OCI-M1 (cell line): Measurements from ENCODE around the gene TTC19.
A peak's percentile ranks its signal among the peaks of the same experiment; 100 is the strongest.

Experiments
- DNase-seq: peaks from one replicate; lab custom pipeline; 2025; lab: John Stamatoyannopoulos, UW

Gene TTC19

GRCh38 chr17:15999141-15999973 lies at the start of gene TTC19, which contains the start of gene ZSWIM7:
TSS of gene TTC19 (plus strand) at chr17:15999824. CDS start at chr17:15999849, 25 bp downstream.
TSS of gene ZSWIM7 (minus strand) at chr17:15999704. CDS start at chr17:15999594, 110 bp downstream.
- peak; percentile 95 for DNase-seq

GRCh38 chr17:15951368-15952047 lies 48.1 kb upstream of the TTC19 start:
- DNase-seq: no peak

- peak; percentile 11 for DNase-seq
Observed at GRCh38 chr17:15952048-15952532, 47.5 kb upstream of the TTC19 start.

- no peak for DNase-seq
Observed at GRCh38 chr17:15952916-15953790, 46.5 kb upstream of the TTC19 start.

- no peak for DNase-seq
Observed at GRCh38 chr17:15954222-15954621, 45.4 kb upstream of the TTC19 start.

- DNase-seq: peak; percentile 91
Observed at GRCh38 chr17:15955793-15956541, 43.7 kb upstream of the TTC19 start.

GRCh38 chr17:15957206-15957605 lies 42.4 kb upstream of the TTC19 start:
- DNase-seq: peak; percentile 59

- no peak for DNase-seq
Observed at GRCh38 chr17:15957608-15958307, 41.9 kb upstream of the TTC19 start.

GRCh38 chr17:15958484-15958854 lies 41.2 kb upstream of the TTC19 start:
- DNase-seq: no peak

GRCh38 chr17:15963670-15964110 lies 35.9 kb upstream of the TTC19 start:
- DNase-seq: no peak

- DNase-seq: no peak
Observed at GRCh38 chr17:15965528-15965927, 34.1 kb upstream of the TTC19 start.

GRCh38 chr17:15966183-15966878 lies 33.3 kb upstream of the TTC19 start:
- DNase-seq: no peak

GRCh38 chr17:15966879-15967248 lies 32.8 kb upstream of the TTC19 start:
- no peak for DNase-seq

- no peak for DNase-seq
Observed at GRCh38 chr17:15967706-15968399, 31.8 kb upstream of the TTC19 start.

GRCh38 chr17:15969463-15969862 lies 30.2 kb upstream of the TTC19 start:
- DNase-seq: no peak

- DNase-seq: no peak
Observed at GRCh38 chr17:15970500-15970899, 29.1 kb upstream of the TTC19 start.

- DNase-seq: peak; percentile 37
Observed at GRCh38 chr17:15971098-15971678, 28.4 kb upstream of the TTC19 start.

- DNase-seq: no peak
Observed at GRCh38 chr17:15971882-15972281, 27.7 kb upstream of the TTC19 start.

- peak; percentile 68 for DNase-seq
Observed at GRCh38 chr17:15972497-15972951, 27.1 kb upstream of the TTC19 start.
